GM06990 (cell line): Measurements from ENCODE around the gene KISS1.

Experiments used
- DNase-seq: peaks from one replicate; pipeline ENCODE4 v3.0.0-alpha.2; 2011; ENCODE audit not compliant: insufficient read length; ENCODE audit errors: extremely low read depth
- H3K27me3 ChIP-seq: replicated peaks from 2 replicates; pipeline ENCODE4 v1.6.0; 2011; ENCODE audit warnings: low read length; ENCODE audit not compliant: control insufficient read depth, insufficient read depth
- H3K36me3 ChIP-seq: 2 replicates; pipeline ENCODE4 v1.5.1; 2011; ENCODE audit warnings: low read length; ENCODE audit not compliant: control insufficient read depth, insufficient read depth
- H3K4me3 ChIP-seq: replicated peaks from 2 replicates; pipeline ENCODE4 v1.5.1; 2011; ENCODE audit warnings: low read depth, mild to moderate bottlenecking, control low read depth, low read length
- TF ChIP-seq, protein P1 (sequence below): IDR thresholded peaks from 2 replicates; pipeline ENCODE4 v1.5.1; 2011; ENCODE audit warnings: low read length, control low read depth, mild to moderate bottlenecking, inconsistent platforms; ENCODE audit not compliant: insufficient read depth, poor library complexity, severe bottlenecking

KISS1 gene

DNA sequence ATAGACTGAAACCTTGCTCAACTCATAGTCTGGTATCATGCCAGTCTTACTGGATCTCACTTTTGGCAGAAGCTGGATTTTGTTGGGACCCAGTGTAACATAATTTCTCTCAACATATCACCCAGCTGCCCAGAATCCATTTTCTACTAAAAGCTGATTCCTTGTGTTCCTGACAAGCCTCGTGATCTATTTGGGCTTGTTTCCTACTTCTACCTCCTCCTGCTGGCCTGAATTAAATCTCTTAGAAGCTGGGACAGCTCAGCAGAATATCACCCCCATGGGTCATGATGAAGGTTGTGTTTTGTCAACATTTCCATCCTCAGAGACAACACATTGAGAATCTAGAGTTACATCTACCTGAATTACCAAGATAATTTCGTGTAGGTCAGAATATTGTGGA is 9.8 kb upstream of the KISS1 start:
- DNase-seq, result no peak
- Histone ChIP-seq H3K36me3 (no peaks in the 10 kb centered on the region), H3K4me3 (no peak overlapping the region), H3K27me3 (no peaks in the 10 kb centered on the region; the same call in none of the 2 replicates)
- TF ChIP-seq, protein P1, sequence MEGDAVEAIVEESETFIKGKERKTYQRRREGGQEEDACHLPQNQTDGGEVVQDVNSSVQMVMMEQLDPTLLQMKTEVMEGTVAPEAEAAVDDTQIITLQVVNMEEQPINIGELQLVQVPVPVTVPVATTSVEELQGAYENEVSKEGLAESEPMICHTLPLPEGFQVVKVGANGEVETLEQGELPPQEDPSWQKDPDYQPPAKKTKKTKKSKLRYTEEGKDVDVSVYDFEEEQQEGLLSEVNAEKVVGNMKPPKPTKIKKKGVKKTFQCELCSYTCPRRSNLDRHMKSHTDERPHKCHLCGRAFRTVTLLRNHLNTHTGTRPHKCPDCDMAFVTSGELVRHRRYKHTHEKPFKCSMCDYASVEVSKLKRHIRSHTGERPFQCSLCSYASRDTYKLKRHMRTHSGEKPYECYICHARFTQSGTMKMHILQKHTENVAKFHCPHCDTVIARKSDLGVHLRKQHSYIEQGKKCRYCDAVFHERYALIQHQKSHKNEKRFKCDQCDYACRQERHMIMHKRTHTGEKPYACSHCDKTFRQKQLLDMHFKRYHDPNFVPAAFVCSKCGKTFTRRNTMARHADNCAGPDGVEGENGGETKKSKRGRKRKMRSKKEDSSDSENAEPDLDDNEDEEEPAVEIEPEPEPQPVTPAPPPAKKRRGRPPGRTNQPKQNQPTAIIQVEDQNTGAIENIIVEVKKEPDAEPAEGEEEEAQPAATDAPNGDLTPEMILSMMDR, result no peak

DNA sequence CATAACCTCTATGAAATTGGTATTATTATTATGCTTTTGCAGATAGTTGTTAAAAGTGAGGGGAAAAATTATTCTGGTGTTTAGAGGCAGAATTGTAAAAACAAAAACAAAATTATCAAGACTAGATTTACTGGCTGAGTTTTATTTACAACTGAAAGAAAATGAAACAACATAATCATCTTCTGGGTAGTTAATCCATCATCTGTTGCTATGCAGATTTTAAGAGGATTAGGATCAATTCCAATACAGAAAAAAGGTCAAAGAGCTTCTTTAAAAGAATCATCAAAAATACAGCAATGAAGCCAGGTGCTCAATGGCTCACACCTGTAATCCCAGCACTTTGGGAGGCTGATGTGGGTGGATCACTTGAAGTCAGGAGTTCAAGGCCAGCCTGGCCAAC is 9.2 kb upstream of the KISS1 start:
- TF ChIP-seq, protein P1, result no peak
- Histone ChIP-seq H3K4me3 (no peak overlapping the region), H3K36me3 (no peaks in the 10 kb centered on the region), H3K27me3 (no peaks in the 10 kb centered on the region; the same call in 1 of the 2 replicates)
- no peak for DNase-seq

DNA sequence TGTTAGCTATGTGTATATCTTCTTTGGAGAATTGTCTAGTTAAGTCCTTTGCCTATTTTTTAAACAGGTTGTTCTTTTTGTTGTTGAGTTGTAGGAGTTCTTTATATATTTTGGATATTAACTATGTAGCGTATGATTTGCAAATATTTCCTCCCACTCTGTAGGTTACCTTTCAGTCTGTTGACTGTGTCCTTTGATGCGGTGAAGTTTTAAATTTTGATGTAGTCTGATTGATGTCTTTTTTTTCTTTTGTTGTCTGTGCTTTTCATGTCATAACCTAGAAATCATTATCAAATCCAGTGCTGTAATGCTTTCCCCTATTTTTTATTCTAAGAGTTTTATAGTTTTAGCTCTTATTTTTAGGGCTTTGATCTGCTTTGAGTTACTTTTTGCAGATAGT is 8.7 kb upstream of the KISS1 start:
- H3K27me3 ChIP-seq, result no peaks in the 10 kb centered on the region; the same call in 1 of the 2 replicates
- H3K36me3 ChIP-seq, result no peaks in the 10 kb centered on the region
- no peak overlapping the region for H3K4me3 ChIP-seq
- TF ChIP-seq, protein P1, result no peak
- no peak for DNase-seq

DNA sequence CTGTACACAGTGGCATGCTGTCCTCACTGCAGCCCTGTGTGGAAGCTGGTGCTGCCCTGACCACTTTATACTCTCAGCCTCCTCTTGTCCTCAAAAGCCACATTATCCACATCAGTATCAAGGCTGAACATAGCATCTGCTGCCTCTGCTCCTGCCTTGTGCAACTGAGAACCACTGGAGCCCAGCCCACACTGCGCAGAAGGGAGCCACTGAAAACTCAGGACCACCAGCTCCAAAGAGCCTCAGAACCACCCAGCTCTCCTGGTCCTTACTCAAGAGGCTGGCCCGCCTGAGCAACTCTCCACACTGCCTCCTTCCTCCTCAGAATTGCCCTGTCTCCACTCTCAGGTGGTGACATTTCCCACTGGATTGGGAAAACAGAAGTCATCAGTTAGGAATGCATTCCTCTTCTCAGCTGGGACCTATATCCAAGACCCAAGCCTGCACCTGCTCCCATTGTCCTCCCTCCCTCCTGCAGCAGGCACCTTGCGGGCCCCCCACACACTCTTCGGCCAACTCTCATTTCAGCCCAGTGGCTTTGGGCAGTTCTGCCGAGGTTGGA is 7.0 kb upstream of the KISS1 start:
- TF ChIP-seq, protein P1, result no peak
- Histone ChIP-seq H3K36me3 (no peaks in the 10 kb centered on the region), H3K27me3 (no peaks in the 10 kb centered on the region; the same call in none of the 2 replicates), H3K4me3 (no peak overlapping the region)
- DNase-seq, result no peak

DNA sequence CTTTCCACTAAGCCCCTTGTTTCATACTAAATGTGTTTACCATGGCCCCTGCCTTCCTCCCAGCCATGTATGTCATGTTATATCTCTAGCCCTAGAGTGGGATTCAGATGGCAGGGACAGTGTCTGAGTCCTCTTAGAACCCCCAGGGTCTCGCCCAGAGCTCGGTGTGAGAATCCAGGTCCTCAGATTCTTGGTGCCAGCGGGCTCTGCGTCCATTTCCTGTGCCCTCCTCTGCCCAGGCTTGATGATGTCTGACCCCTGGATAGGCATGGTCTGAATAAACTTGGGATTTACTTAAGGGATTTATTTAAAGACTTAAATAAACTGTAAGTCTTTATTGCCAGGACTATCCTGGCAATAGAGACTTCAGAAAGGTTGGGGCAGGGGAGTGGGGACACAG is 6.2 kb upstream of the KISS1 start:
- Histone ChIP-seq H3K4me3 (no peak overlapping the region), H3K36me3 (no peaks in the 10 kb centered on the region), H3K27me3 (no peaks in the 10 kb centered on the region; the same call in none of the 2 replicates)
- no peak for DNase-seq
- TF ChIP-seq, protein P1, result no peak

DNA sequence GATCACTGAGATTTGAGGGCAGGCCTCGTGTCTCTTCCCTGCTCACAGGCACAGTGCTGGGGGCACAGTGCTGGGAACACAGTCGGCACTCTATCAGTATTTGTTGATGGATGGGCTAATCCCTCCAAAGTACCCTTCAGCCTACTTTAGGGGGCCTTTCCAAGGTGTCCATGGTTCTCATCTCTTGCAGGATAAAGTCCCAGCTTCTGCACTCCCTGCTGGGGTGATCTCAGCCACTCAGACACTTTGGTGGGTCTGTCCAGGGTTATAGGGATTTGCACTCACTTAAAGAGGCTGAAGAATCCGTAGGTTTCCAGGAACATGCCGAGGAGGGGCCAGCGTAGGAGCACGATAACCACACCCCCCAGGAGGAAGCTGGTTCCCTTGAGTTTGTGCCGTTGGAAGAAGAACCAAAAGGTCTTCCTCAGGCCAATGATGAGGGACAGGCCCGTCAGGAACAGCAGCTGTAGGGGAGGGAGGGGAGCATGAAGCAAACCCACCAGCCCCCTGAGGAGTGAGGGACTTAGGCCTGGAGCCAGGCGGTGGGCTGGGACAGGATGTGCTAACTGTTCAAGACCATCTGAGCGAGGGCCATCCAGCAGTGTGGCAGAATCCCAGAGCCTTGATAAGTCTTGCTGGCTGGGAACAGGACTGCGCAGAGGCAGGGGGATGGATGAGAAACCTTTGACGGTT is 5.2 kb upstream of the KISS1 start:
- TF ChIP-seq, protein P1, result no peak

More for the DNA sequence above, 5.2 kb upstream of the KISS1 start:
- H3K36me3 ChIP-seq, result no peaks in the 10 kb centered on the region
- peaks cover 1% of the 10 kb centered on the region for H3K27me3 ChIP-seq
- H3K4me3 ChIP-seq, result no peak overlapping the region
- no peak for DNase-seq
